Ovary (tissue), 3 donors: ENCODE measurements around the gene ASIC1.

Source experiments
- CTCF ChIP-seq, 3 donors: fragments of 450-650 bp in 2 of 3; fragments of 200-600 bp in 1 of 3; IDR thresholded peaks; one replicate each; pipeline versions ENCODE4 v1.5.1 to v1.8.0; 2016 to 2022; ENCODE audit warnings: antibody characterized with exemption in 3 of 3, mild to moderate bottlenecking in 1 of 3
- EP300 ChIP-seq: sonication (generic); formaldehyde crosslinking; IDR thresholded peaks from one replicate; pipeline ENCODE4 v1.6.1; 2017; ENCODE audit warnings: antibody characterized with exemption
- POLR2A ChIP-seq: fragments of 450-650 bp; IDR thresholded peaks from one replicate; pipeline ENCODE4 v1.6.1; 2017; ENCODE audit warnings: antibody characterized with exemption, mild to moderate bottlenecking, moderate library complexity
- donor health status: DM: no; HTN: no; CAD: no.

GRCh38 chr12:50100561-50100960, 43.2 kb downstream of the ASIC1 start:
- TF ChIP-seq CTCF (IDR thresholded peaks at IDR 0.05) (no peak), POLR2A (no peak), EP300 (no peak)
